ENCODE measurements around the gene TMEM59L. TPM values are rescaled to one million over a fixed set of nuclear protein-coding genes. Genes with fewer than 3 reads are reported as not detected.

Gene TMEM59L
- total and polyA plus RNA-seq, 2 donors (not counting 1 experiment from before 2014, with no cell fraction given): 0.14 to 0.33 TPM

DNA sequence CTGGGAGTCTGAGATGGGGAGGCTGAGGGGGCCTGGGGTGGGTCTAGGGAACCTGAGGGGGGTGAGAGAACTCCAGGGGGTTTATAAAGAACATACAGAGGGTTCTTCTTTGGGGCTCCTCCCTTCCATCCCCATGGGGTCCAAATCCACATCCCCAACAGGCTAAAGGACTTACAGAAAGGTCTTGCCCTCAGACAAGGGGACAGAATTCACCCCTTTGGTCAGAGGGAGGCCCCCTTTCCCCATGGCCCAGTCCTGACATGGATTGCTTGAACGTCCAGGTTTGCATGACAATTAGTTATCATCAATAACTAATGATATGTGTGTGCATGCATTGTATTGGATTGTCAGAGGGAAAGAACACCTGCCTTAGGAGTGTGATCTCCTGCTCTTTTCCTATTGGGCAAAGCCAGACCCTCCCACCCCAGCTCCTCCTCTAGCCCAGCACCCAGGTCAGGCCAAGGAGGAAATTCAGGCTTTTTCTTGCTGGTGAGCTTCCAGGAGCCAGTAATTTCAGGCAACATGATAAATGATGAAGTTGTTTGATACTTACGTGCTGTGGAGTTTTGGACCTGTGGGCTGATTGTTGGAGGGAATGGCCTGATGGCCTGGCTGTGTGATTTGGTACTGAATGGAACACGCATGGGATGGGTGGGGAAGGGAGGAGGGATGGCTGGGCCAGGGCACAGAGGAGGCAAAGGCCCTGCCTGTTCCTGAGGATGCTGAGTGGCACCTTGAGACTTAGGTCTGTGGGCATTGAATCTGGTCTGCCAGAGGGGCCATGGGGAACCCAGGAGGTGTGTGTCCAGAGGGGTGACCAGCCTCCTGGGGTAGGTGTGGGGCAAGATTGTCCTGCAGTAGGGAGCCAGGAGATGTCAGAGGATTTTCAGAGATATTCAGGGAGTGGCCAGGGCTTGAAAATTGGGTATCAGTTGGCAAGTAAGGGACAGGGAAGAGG, 25.3 kb downstream of the TMEM59L start:
- Histone ChIP-seq H3K9me3 (ENCODE audit: control insufficient read depth, insufficient read depth, low read depth, low read length) (no peaks in the 10 kb centered on the region), H3K36me3 (ENCODE audit: control insufficient read depth, insufficient read depth, low read length) (no peaks in the 10 kb centered on the region), H3K4me3 (replicated peaks in 1 of 4; ENCODE audit: control extremely low read depth in 1 of 4, insufficient read depth in 1 of 4, low read depth in 3 of 4, low read length in 4 of 4) (peak overlapping the region; percentile 68 to 93 (median 90)), H3K9ac (ENCODE audit: insufficient read depth, low read length) (peak overlapping the region; percentile 16), H3K4me2 (ENCODE audit: extremely low read depth, insufficient read depth, low read length) (peak overlapping the region; percentile 80), H2AFZ (ENCODE audit: low read length) (no peak overlapping the region), H3K27ac (ENCODE audit: insufficient read depth, low read length) (no peak overlapping the region), H3K79me2 (ENCODE audit: control insufficient read depth, insufficient read depth, low read length) (no peaks in the 10 kb centered on the region), H3K4me1 (ENCODE audit: control insufficient read depth, extremely low read depth, insufficient read depth, low read length) (peaks cover 6% of the 10 kb centered on the region), H4K20me1 (ENCODE audit: control insufficient read depth, extremely low read depth, insufficient read depth, low read length) (no peaks in the 10 kb centered on the region), H3K27me3 (ENCODE audit: control insufficient read depth, insufficient read depth, low read length) (no peaks in the 10 kb centered on the region)
- TF ChIP-seq, protein P1, sequence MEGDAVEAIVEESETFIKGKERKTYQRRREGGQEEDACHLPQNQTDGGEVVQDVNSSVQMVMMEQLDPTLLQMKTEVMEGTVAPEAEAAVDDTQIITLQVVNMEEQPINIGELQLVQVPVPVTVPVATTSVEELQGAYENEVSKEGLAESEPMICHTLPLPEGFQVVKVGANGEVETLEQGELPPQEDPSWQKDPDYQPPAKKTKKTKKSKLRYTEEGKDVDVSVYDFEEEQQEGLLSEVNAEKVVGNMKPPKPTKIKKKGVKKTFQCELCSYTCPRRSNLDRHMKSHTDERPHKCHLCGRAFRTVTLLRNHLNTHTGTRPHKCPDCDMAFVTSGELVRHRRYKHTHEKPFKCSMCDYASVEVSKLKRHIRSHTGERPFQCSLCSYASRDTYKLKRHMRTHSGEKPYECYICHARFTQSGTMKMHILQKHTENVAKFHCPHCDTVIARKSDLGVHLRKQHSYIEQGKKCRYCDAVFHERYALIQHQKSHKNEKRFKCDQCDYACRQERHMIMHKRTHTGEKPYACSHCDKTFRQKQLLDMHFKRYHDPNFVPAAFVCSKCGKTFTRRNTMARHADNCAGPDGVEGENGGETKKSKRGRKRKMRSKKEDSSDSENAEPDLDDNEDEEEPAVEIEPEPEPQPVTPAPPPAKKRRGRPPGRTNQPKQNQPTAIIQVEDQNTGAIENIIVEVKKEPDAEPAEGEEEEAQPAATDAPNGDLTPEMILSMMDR (conservative IDR thresholded peaks at IDR 0.05 in 1 of 2, IDR thresholded peaks at IDR 0.05 in 1 of 2; ENCODE audit: low read depth in 1 of 2, low read length in 2 of 2): no peak
- TF ChIP-seq EZH2 (IDR thresholded peaks at IDR 0.05; ENCODE audit: low read length, missing control alignments): no peak
- no peak for DNase-seq (ENCODE audit: low read depth in 2 of 2)

DNA sequence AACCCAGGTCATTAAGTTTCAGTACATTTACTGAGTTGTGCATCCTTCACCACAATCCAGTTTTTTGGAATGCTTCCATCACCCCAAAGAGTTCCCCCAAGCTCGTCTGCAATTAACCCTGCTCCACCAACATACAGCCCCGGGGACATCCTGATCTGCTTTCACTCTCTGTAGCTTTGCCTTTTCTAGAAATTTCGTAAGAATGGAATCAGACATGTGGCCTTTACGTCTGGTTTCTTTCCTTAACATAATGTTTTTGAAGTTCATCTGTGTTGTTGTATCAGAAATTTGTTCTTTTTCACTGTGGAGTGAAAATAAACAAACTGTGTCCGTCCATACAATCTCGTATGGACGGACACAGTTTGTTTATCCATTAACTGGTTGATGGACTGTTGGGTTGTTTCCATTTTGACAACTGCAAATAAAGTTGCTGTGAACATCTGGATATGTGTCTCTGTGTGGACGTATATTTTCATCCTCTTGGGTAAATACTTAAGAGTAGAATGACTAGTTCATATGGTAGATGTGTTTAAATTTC, 27.1 kb downstream of the TMEM59L start:
- H3K4me1 ChIP-seq (ENCODE audit: control insufficient read depth, extremely low read depth, insufficient read depth, low read length): peaks cover 6% of the 10 kb centered on the region
- no peak overlapping the region for H3K4me3 ChIP-seq (replicated peaks in 1 of 4; ENCODE audit: control extremely low read depth in 1 of 4, insufficient read depth in 1 of 4, low read depth in 3 of 4, low read length in 4 of 4)
- H2AFZ ChIP-seq (ENCODE audit: low read length): no peak overlapping the region
- H3K27ac ChIP-seq (ENCODE audit: insufficient read depth, low read length): no peak overlapping the region
- H3K9ac ChIP-seq (ENCODE audit: insufficient read depth, low read length): no peak overlapping the region
- H3K4me2 ChIP-seq (ENCODE audit: extremely low read depth, insufficient read depth, low read length): no peak overlapping the region
- no peaks in the 10 kb centered on the region for H3K36me3 ChIP-seq (ENCODE audit: control insufficient read depth, insufficient read depth, low read length)
- H3K27me3 ChIP-seq (ENCODE audit: control insufficient read depth, insufficient read depth, low read length): no peaks in the 10 kb centered on the region
- DNase-seq (ENCODE audit: low read depth in 2 of 2): peak in 1 of 2 donors; percentile 66
- no peaks in the 10 kb centered on the region for H4K20me1 ChIP-seq (ENCODE audit: control insufficient read depth, extremely low read depth, insufficient read depth, low read length)
- no peaks in the 10 kb centered on the region for H3K9me3 ChIP-seq (ENCODE audit: control insufficient read depth, insufficient read depth, low read depth, low read length)
- no peak for TF ChIP-seq EZH2 (IDR thresholded peaks at IDR 0.05; ENCODE audit: low read length, missing control alignments)
- TF ChIP-seq, protein P1 (conservative IDR thresholded peaks at IDR 0.05 in 1 of 2, IDR thresholded peaks at IDR 0.05 in 1 of 2; ENCODE audit: low read depth in 1 of 2, low read length in 2 of 2): no peak
- H3K79me2 ChIP-seq (ENCODE audit: control insufficient read depth, insufficient read depth, low read length): no peaks in the 10 kb centered on the region

DNA sequence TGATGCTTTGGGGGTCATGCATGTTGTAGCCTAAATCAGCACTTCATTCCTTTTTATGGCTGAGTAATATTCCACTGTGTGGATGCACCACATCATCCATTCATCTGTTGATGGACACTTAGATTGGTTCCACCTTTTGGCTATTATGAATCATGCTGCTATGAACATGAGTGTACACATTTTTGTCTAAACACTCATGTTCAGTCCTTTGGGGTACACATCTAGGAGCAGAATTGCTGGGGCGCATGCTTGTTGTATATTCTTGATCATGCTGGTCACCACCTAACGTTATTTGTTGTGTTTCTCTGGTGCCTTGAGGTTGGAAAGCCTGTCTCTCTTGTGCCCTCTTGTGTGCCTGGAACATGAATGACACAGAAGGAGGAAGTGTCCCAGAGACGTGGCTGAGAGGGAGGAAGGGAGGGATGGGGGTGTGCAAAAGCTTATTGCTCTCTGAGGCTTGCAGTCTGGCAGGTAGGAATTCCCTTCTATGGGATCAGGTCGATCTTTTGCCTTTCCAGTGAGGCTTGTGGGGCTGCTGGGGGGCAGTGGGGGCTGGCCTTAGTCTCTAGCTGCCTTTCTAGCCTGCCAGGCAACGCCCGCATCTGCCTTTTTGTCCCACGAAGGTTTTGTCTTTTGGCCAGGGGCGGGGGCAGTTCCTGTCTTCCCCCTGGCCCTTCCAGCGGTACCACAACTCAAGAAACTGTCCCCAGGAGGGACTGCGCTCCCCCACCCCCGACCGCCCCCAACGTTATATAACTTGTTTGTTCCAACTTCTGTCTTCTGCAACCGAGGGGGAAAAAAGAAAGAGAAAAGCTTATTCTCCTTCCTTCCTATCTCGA, 31.7 kb downstream of the TMEM59L start:
- peak in 1 of 2 donors; percentile 49 for DNase-seq (ENCODE audit: low read depth in 2 of 2)

More for the DNA sequence above, 31.7 kb downstream of the TMEM59L start:
- no peak overlapping the region for H3K27ac ChIP-seq (ENCODE audit: insufficient read depth, low read length)
- H2AFZ ChIP-seq (ENCODE audit: low read length): no peak overlapping the region
- no peak overlapping the region for H3K4me2 ChIP-seq (ENCODE audit: extremely low read depth, insufficient read depth, low read length)
- peaks cover 11% of the 10 kb centered on the region for H3K4me1 ChIP-seq (ENCODE audit: control insufficient read depth, extremely low read depth, insufficient read depth, low read length)
- H3K27me3 ChIP-seq (ENCODE audit: control insufficient read depth, insufficient read depth, low read length): no peaks in the 10 kb centered on the region
- H3K79me2 ChIP-seq (ENCODE audit: control insufficient read depth, insufficient read depth, low read length): no peaks in the 10 kb centered on the region
- no peaks in the 10 kb centered on the region for H4K20me1 ChIP-seq (ENCODE audit: control insufficient read depth, extremely low read depth, insufficient read depth, low read length)
- no peak overlapping the region for H3K4me3 ChIP-seq (replicated peaks in 1 of 4; ENCODE audit: control extremely low read depth in 1 of 4, insufficient read depth in 1 of 4, low read depth in 3 of 4, low read length in 4 of 4)
- no peak overlapping the region for H3K9ac ChIP-seq (ENCODE audit: insufficient read depth, low read length)
- TF ChIP-seq EZH2 (IDR thresholded peaks at IDR 0.05; ENCODE audit: low read length, missing control alignments): no peak
- TF ChIP-seq, protein P1 (conservative IDR thresholded peaks at IDR 0.05 in 1 of 2, IDR thresholded peaks at IDR 0.05 in 1 of 2; ENCODE audit: low read depth in 1 of 2, low read length in 2 of 2): no peak
- H3K36me3 ChIP-seq (ENCODE audit: control insufficient read depth, insufficient read depth, low read length): no peaks in the 10 kb centered on the region
- H3K9me3 ChIP-seq (ENCODE audit: control insufficient read depth, insufficient read depth, low read depth, low read length): no peaks in the 10 kb centered on the region

All from fibroblast of lung (primary cell).